Panc1 (cell line): Measurements from ENCODE around the gene PIAS1. TPM values are rescaled to one million over a fixed set of nuclear protein-coding genes. Genes with fewer than 3 reads are reported as not detected.

Experiments used
- ATAC-seq: fragments of 200-7000 bp; cut with Tn5 transposase; 2 replicates; pipeline ENCODE4 v1.9.1; 2020; ENCODE audit warnings: mild to moderate bottlenecking, moderate library complexity
- BruUV-seq: library from RNA; stranded (reverse); fragments of 400-500 nt; replicated peaks from 2 replicates; lab custom pipeline; 2021; lab: Mats Ljungman, UMichigan
- CTCF ChIA-PET: fragments of 300-600 bp; sonication (Branson Sonifier 250); formaldehyde crosslinking; loops from one replicate; lab custom pipeline; 2022; ENCODE audit warnings: antibody characterized with exemption; lab: Charles Lee
- POLR2A ChIA-PET: fragments of 300-600 bp; sonication (Branson Sonifier 250); formaldehyde crosslinking; loops from one replicate; lab custom pipeline; 2022; ENCODE audit warnings: antibody characterized with exemption; lab: Charles Lee
- DNase-seq: peaks from one replicate; pipeline ENCODE4 v3.0.0-alpha.2; 2010; ENCODE audit warnings: low read depth, low spot score
- H3K27ac ChIP-seq: 2 replicates; pipeline ENCODE4 v1.5.1; 2011; ENCODE audit warnings: mild to moderate bottlenecking, low read length, inconsistent platforms
- H3K27me3 ChIP-seq: fragments of 200-500 bp; sonication (Bioruptor generic); 2 replicates; pipeline ENCODE4 v1.6.0; 2014; ENCODE audit warnings: low read length, inconsistent platforms; ENCODE audit not compliant: control insufficient read depth, insufficient read depth
- H3K36me3 ChIP-seq: fragments of 200-500 bp; sonication (Bioruptor generic); 2 replicates; pipeline ENCODE4 v1.5.1; 2014; ENCODE audit warnings: inconsistent platforms, mild to moderate bottlenecking, low read length, moderate library complexity; ENCODE audit not compliant: control insufficient read depth, insufficient read depth
- H3K4me1 ChIP-seq: 2 replicates; pipeline ENCODE4 v1.5.1; 2011; ENCODE audit warnings: inconsistent platforms, mild to moderate bottlenecking, low read length, moderate library complexity; ENCODE audit not compliant: control insufficient read depth, insufficient read depth
- H3K4me3 ChIP-seq, 2 experiments: 2 replicates each; pipeline ENCODE4 v1.5.1; 2011 to 2012; ENCODE audit warnings: low read depth in 2 of 2, low read length in 2 of 2, mild to moderate bottlenecking in 2 of 2, inconsistent platforms in 1 of 2, moderate library complexity in 1 of 2
- H3K9me3 ChIP-seq: fragments of 200-500 bp; sonication (Bioruptor generic); 2 replicates; pipeline ENCODE4 v1.5.1; 2014; ENCODE audit warnings: low read depth, mild to moderate bottlenecking, inconsistent platforms, low read length, moderate library complexity; ENCODE audit not compliant: control insufficient read depth, insufficient read depth
- POLR2AphosphoS5 ChIP-seq: IDR thresholded peaks from 2 replicates; pipeline ENCODE4 v1.6.1; 2012; ENCODE audit warnings: mild to moderate bottlenecking, low read depth, low read length, moderate library complexity
- REST ChIP-seq, 2 experiments: IDR thresholded peaks; 2 replicates each; pipeline ENCODE4 v1.6.1; 2011 to 2012; ENCODE audit warnings: low read depth in 2 of 2, control low read depth in 1 of 2, low read length in 1 of 2, mild to moderate bottlenecking in 1 of 2, moderate library complexity in 1 of 2; ENCODE audit not compliant: insufficient read depth in 1 of 2
- SIN3A ChIP-seq: IDR thresholded peaks from 2 replicates; pipeline ENCODE4 v1.6.1; 2012; ENCODE audit warnings: low read depth, mild to moderate bottlenecking, low read length, moderate library complexity, borderline replicate concordance; ENCODE audit not compliant: insufficient read depth
- in situ Hi-C: cut with HindIII; loops from 2 replicates; pipeline ENCODE4 v1.10.0; 2016; ENCODE audit warnings: low sequenced_read_pairs, low pct_unique_long_range_greater_than_20kb
- intact Hi-C: fragments of 100-400 bp; cut with micrococcal nuclease; formaldehyde crosslinking; loops from one replicate; pipeline ENCODE4 v1.10.0; 2022; ENCODE audit not compliant: unreplicated experiment
- total RNA-seq: library from RNA; stranded (reverse); gene quantifications from one replicate; pipeline ENCODE4 v1.2.1, GENCODE V29; 2021; ENCODE audit not compliant: unreplicated experiment
- TF ChIP-seq, protein P1 (sequence below): fragments of 450-650 bp; IDR thresholded peaks from 2 replicates; pipeline ENCODE4 v1.5.1; 2017; ENCODE audit warnings: mild to moderate bottlenecking

The PIAS1 gene
- total RNA-seq, 1 experiment from 2014 or later = 44.5 TPM

DNA sequence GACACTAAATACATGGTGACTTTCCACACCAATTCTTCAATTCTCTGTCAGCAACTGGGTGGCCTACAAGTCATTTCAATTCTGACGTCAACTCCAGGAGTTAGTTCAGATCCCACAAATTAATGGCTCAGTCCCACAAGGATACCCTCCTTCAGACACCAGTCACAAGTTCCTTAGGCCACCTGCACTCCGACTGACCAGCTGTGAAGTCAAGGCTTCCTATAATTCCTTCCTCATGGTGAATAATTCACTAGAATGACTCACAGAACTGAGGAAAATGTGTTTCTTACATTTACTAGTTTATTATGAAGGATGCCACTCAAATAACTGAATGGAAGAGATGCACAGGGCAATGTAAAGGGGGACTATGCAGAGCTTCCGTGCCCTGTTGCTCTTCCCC lies 6.3 kb upstream of the PIAS1 start:
- ATAC-seq (no peak), DNase-seq (no peak)
- no TSS peak for BruUV-seq
- Histone ChIP-seq H3K27me3 (no peaks in the 10 kb centered on the region), H3K4me1 (peaks cover 20% of the 10 kb centered on the region), H3K36me3 (no peaks in the 10 kb centered on the region), H3K9me3 (no peaks in the 10 kb centered on the region), H3K27ac (no peak overlapping the region; the same call in 1 of the 2 replicates), H3K4me3 (no peak overlapping the region)
- in situ Hi-C loops = no loop called here
- ChIA-PET POLR2A (no interaction called here), CTCF (no interaction called here)
- intact Hi-C loops = no loop called here
- TF ChIP-seq SIN3A = no peak
- TF ChIP-seq, protein P1, sequence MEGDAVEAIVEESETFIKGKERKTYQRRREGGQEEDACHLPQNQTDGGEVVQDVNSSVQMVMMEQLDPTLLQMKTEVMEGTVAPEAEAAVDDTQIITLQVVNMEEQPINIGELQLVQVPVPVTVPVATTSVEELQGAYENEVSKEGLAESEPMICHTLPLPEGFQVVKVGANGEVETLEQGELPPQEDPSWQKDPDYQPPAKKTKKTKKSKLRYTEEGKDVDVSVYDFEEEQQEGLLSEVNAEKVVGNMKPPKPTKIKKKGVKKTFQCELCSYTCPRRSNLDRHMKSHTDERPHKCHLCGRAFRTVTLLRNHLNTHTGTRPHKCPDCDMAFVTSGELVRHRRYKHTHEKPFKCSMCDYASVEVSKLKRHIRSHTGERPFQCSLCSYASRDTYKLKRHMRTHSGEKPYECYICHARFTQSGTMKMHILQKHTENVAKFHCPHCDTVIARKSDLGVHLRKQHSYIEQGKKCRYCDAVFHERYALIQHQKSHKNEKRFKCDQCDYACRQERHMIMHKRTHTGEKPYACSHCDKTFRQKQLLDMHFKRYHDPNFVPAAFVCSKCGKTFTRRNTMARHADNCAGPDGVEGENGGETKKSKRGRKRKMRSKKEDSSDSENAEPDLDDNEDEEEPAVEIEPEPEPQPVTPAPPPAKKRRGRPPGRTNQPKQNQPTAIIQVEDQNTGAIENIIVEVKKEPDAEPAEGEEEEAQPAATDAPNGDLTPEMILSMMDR = no peak

GRCh38 chr15:68051109-68051508 lies 3.0 kb upstream of the PIAS1 start:
- in situ Hi-C loops = no loop called here
- no peak overlapping the region for H3K4me3 ChIP-seq

More at GRCh38 chr15:68051109-68051508, 3.0 kb upstream of the PIAS1 start:
- ChIA-PET CTCF (no interaction called here), POLR2A (no interaction called here)
- peaks cover 25% of the 10 kb centered on the region for H3K4me1 ChIP-seq
- no peak for ATAC-seq
- peak overlapping the region; percentile 89 for H3K27ac ChIP-seq
- TF ChIP-seq, protein P1 = peak; percentile 43; the same call in 1 of the 2 replicates
- no peak for TF ChIP-seq SIN3A
- no peak for TF ChIP-seq POLR2AphosphoS5
- TF ChIP-seq REST (IDR thresholded peaks at IDR 0.05; ENCODE audit: insufficient read depth in 1 of 2, low read depth in 2 of 2, low read length in 1 of 2) = no peak; a peak in 1 of 4 replicates
- BruUV-seq = no TSS peak
- H3K36me3 ChIP-seq = no peaks in the 10 kb centered on the region; the same call in 1 of the 2 replicates
- intact Hi-C loops = loop anchor here (5.0 to 10.0 kb wide), 2 partner anchors 104 to 189 kb away; no protein-coding TSS in a partner anchor
- no peak for DNase-seq
- no peaks in the 10 kb centered on the region for H3K27me3 ChIP-seq
- H3K9me3 ChIP-seq = no peaks in the 10 kb centered on the region
